ENCODE measurements around the gene CREB3L2. TPM values are rescaled to one million over a fixed set of nuclear protein-coding genes. Genes with fewer than 3 reads are reported as not detected.

Gene CREB3L2
- total and polyA plus RNA-seq, 2 of the 13 experiments (the other 11 are each of a cell fraction or from before 2014, with no cell fraction given): 22.1 to 41.1 TPM

DNA sequence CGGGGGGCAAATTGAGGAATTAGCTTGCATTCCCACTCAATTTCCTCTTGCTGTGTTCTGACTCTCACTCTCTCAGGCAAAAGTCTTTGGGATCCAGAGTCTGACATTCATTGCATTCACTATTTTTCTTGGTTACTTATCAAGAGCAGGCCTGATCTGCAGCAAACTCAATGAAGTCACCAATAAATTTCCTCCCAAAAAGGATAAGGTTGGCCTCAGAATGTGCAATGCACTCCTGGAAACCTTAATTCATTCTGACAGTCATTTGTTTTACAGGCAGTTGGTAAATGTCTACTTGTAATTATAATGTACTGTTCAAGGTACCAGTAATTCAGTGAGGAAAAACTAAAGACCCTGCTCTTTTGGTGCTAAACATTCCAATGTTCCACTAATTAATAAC lies 148.8 kb downstream of the CREB3L2 start:
- H3K79me2 ChIP-seq (ENCODE audit: insufficient read depth, low read length): no peaks in the 10 kb centered on the region
- DNase-seq (ENCODE audit: low spot score) (no peak), FAIRE-seq (no peak), ATAC-seq (no peak)
- no TSS peak for BruUV-seq (replicated peaks)
- H3K4me2 ChIP-seq (ENCODE audit: low read depth, low read length): no peak overlapping the region
- H3K4me1 ChIP-seq (ENCODE audit: insufficient read depth, low read length): no peaks in the 10 kb centered on the region
- H4K20me1 ChIP-seq (ENCODE audit: insufficient read depth, low read length): no peaks in the 10 kb centered on the region
- intact Hi-C loops (cut with micrococcal nuclease; ENCODE audit: unreplicated experiment) (no loop called here), in situ Hi-C loops (cut with HindIII; ENCODE audit: extremely low pct_ligation_motif_present, low pct_unique_long_range_greater_than_20kb) (no loop called here)
- ChIA-PET POLR2A (no interaction called here), CTCF (ENCODE audit: low intra/inter-chr PET ratio, low total read pairs) (no interaction called here)
- no peak overlapping the region for H3K4me3 ChIP-seq (replicated peaks in 1 of 3; ENCODE audit: insufficient read depth in 1 of 3, low read depth in 2 of 3, low read length in 3 of 3)
- H3K27me3 ChIP-seq (ENCODE audit: control insufficient read depth in 1 of 2, insufficient read depth in 2 of 2, low read length in 2 of 2): no peaks in the 10 kb centered on the region
- H3K9me3 ChIP-seq (ENCODE audit: low read length): no peaks in the 10 kb centered on the region
- no peak overlapping the region for H3K27ac ChIP-seq (ENCODE audit: extremely low read length, insufficient read depth, low read length)
- peaks cover 0 to 5% of the 10 kb centered on the region in 2 experiments; a peak in 1 of 5 replicates for H3K36me3 ChIP-seq (replicated peaks in 1 of 2; ENCODE audit: control insufficient read depth in 1 of 2, insufficient read depth in 2 of 2, low read length in 2 of 2)
- TF ChIP-seq ZNF747 (CRISPR knock-in tag; IDR thresholded peaks at IDR 0.05; ENCODE audit: borderline replicate concordance): no peak
- TF ChIP-seq ZNF605 (CRISPR knock-in tag; IDR thresholded peaks at IDR 0.05): no peak
- TF ChIP-seq ZNF746 (CRISPR knock-in tag; IDR thresholded peaks at IDR 0.05): no peak
- TF ChIP-seq ZNF30 (CRISPR knock-in tag; IDR thresholded peaks at IDR 0.05): no peak
- no peak for TF ChIP-seq NCOA1 (CRISPR knock-in tag; IDR thresholded peaks at IDR 0.05)
- TF ChIP-seq ZNF136 (CRISPR knock-in tag; IDR thresholded peaks at IDR 0.05; ENCODE audit: low read depth): no peak
- no peak for TF ChIP-seq SP140L (CRISPR knock-in tag; IDR thresholded peaks at IDR 0.05; ENCODE audit: borderline replicate concordance)
- TF ChIP-seq ZNF652 (CRISPR knock-in tag; IDR thresholded peaks at IDR 0.05; ENCODE audit: borderline replicate concordance, low read depth): no peak
- TF ChIP-seq, protein P1, sequence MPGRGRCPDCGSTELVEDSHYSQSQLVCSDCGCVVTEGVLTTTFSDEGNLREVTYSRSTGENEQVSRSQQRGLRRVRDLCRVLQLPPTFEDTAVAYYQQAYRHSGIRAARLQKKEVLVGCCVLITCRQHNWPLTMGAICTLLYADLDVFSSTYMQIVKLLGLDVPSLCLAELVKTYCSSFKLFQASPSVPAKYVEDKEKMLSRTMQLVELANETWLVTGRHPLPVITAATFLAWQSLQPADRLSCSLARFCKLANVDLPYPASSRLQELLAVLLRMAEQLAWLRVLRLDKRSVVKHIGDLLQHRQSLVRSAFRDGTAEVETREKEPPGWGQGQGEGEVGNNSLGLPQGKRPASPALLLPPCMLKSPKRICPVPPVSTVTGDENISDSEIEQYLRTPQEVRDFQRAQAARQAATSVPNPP (CRISPR knock-in tag; IDR thresholded peaks at IDR 0.05): no peak
- no peak for TF ChIP-seq ZNF225 (CRISPR knock-in tag; IDR thresholded peaks at IDR 0.05)
- TF ChIP-seq ZNF530 (CRISPR knock-in tag; IDR thresholded peaks at IDR 0.05; ENCODE audit: low read depth): no peak
- TF ChIP-seq, protein P2, sequence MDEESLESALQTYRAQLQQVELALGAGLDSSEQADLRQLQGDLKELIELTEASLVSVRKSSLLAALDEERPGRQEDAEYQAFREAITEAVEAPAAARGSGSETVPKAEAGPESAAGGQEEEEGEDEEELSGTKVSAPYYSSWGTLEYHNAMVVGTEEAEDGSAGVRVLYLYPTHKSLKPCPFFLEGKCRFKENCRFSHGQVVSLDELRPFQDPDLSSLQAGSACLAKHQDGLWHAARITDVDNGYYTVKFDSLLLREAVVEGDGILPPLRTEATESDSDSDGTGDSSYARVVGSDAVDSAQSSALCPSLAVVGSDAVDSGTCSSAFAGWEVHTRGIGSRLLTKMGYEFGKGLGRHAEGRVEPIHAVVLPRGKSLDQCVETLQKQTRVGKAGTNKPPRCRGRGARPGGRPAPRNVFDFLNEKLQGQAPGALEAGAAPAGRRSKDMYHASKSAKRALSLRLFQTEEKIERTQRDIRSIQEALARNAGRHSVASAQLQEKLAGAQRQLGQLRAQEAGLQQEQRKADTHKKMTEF (CRISPR knock-in tag; IDR thresholded peaks at IDR 0.05): no peak
- no peak for TF ChIP-seq TMF1 (CRISPR knock-in tag; IDR thresholded peaks at IDR 0.05; ENCODE audit: low read depth)
- no peak for TF ChIP-seq BORCS8-MEF2B (CRISPR knock-in tag; IDR thresholded peaks at IDR 0.05)
- TF ChIP-seq IRF2 (CRISPR knock-in tag; IDR thresholded peaks at IDR 0.05): no peak
- TF ChIP-seq NCOA2 (CRISPR knock-in tag; IDR thresholded peaks at IDR 0.05): no peak
- TF ChIP-seq FOXK1 (CRISPR knock-in tag; IDR thresholded peaks at IDR 0.05; ENCODE audit: borderline replicate concordance, low read depth): no peak
- TF ChIP-seq, protein P3, sequence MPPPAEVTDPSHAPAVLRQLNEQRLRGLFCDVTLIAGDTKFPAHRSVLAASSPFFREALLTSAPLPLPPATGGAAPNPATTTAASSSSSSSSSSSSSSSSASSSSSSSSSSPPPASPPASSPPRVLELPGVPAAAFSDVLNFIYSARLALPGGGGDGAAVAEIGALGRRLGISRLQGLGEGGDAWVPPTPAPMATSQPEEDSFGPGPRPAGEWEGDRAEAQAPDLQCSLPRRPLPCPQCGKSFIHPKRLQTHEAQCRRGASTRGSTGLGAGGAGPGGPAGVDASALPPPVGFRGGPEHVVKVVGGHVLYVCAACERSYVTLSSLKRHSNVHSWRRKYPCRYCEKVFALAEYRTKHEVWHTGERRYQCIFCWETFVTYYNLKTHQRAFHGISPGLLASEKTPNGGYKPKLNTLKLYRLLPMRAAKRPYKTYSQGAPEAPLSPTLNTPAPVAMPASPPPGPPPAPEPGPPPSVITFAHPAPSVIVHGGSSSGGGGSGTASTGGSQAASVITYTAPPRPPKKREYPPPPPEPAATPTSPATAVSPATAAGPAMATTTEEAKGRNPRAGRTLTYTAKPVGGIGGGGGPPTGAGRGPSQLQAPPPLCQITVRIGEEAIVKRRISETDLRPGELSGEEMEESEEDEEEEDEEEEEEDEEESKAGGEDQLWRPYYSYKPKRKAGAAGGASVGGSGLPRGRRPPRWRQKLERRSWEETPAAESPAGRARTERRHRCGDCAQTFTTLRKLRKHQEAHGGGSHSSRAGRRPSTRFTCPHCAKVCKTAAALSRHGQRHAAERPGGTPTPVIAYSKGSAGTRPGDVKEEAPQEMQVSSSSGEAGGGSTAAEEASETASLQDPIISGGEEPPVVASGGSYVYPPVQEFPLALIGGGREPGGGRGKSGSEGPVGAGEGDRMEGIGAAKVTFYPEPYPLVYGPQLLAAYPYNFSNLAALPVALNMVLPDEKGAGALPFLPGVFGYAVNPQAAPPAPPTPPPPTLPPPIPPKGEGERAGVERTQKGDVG (CRISPR knock-in tag; IDR thresholded peaks at IDR 0.05; ENCODE audit: borderline replicate concordance): no peak
- H2AFZ ChIP-seq (ENCODE audit: low read length): no peak overlapping the region
- WGBS (ENCODE audit: low lambda C conversion rate): 94% methylated on average over 1 of the region's 1 CpG
- no peak overlapping the region for H3K9ac ChIP-seq (ENCODE audit: insufficient read depth, low read depth, low read length)
